Activated gamma-delta T cell (primary cell): ENCODE measurements around the gene PDE4B.
"Not testable (repeated sequence)": the region's sequence is repeated elsewhere in the genome, so short reads cannot be mapped to it uniquely, and the experiment has no call there.

ENCODE experiments used
- DNase-seq: peaks from one replicate; lab custom pipeline; 2025; lab: John Stamatoyannopoulos, UW

The PDE4B gene

DNA sequence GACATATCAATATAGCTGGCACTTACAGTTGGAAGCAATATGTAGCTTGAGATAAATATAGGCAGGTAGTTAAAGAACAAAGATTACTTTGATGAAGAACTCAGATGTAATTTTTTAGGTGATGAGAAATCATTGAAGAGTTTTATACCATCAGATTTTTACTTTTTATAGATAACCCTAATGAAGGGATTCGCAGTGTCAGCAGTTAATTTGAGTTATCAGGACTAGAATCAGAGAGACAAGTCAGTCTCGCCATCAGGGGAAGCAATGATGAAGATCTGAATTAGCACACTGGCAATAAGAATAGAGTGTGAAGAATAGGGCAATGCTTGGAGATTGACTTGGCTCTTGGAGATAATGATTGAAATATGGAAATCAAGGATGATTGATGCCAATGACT is 342.5 kb downstream of the PDE4B start:
- no peak for DNase-seq

- not testable (repeated sequence) for DNase-seq
Observed at GRCh38 chr1:66136423-66136822, 343.7 kb downstream of the PDE4B start.

DNA sequence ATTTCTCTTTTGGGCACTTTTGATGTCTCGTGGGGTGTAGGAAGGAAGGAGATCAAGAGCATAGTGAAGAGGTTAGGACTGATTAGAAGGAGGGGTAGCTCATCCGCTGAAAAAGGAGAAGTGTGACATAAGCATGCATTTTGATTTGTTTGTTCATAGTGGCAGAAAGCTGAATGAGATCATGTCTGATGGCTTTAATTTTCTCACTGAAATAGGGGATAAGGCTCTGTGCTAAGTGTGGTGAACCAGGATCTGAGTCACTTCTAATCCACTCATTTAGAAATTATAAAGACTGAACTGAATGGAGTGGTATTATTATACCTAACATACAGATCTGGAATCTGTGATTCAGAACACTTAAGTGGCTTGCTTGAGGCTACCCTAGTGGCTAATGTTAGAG is 344.5 kb downstream of the PDE4B start:
- DNase-seq = no peak

DNA sequence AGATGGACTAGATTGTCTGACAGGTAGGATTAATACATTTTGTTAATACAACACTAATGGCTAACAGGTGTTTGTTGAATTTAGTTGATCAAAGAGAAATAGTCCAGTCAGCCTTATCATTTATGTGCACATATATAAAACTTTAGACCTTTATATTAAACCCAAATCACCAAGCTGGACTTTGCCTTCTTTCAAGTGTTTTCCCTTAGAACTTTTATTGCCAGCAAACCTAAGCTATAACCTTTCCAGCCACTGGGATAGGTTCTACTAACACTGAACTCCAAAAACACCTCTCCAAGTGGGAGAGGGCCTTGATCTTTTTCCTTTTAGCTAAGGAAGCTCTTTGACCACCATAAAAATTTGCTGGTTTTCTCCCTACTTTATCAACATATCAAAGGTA is 345.9 kb downstream of the PDE4B start:
- DNase-seq = no peak

DNA sequence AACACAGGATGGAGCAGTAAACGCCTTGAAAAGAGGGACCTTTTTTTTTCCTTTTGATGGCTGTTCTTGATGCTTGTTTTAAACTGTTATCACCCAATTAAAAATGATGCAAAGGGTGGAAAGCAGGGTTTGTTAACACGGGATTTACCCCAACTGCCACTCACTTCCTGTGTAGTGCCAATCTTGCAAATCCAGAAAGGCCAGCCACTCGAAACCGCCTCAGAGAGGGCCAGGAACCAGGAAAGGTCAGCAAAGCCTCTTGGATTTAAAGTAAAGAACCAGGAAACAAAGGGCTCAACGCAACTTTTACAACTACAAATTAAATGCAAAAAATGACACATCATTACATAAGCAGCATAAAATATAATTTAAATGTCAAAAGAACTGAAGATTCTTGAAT is 347.4 kb downstream of the PDE4B start:
- DNase-seq = no peak

GRCh38 chr1:66143651-66144050 is 351.0 kb downstream of the PDE4B start:
- DNase-seq = no peak

DNA sequence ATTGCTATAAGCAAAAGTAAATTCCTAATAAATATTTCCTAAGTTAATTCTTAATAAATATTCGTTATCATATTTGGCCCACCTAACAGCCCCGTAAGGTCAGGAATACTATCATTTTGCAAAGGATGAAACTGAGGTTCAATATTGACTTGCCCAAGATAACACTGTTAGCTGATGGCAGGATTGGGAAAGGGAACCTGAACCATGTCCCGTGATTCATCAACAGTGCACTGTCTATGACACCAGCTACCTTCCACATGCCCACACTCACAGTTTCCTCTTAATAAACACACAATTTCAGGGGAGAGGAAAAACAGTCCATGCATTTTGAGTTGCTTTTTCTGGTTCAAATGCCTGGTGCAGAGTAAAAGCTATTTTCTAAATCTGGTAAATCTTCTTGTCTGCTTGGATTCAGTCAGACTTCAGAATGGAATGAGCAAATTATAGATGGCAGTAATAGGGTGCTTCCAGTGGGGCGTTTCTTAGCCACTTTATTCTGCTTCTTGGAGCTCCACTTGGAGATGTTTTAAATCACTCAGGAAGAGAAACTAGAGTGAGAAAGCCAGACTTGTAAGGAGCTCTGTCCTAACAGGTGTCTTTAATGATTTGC is 354.6 kb downstream of the PDE4B start:
- DNase-seq = no peak

GRCh38 chr1:66152034-66152433 is 359.3 kb downstream of the PDE4B start:
- DNase-seq = no peak

GRCh38 chr1:66154394-66154793 is 361.7 kb downstream of the PDE4B start:
- DNase-seq = no peak

- DNase-seq = no peak
Observed at GRCh38 chr1:66156144-66156543, 363.4 kb downstream of the PDE4B start.

DNA sequence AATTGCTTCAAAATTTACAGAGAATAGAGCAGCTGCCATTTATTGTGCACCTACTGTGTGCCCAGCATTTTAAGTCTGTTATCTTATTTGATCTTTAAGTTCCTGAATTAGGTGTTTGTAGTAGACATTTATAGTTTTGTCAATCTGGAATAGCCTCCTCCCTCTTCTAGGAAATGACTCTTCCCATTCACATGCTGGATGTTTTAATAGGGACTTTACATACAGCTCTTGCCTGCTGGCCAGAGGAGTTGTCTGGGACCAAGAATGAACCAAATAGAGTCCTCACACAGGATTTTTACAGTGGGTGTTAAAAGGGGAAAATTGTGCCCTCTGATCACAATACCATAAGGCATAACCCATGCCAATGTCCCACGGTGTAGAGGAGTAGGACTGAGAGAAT is 367.1 kb downstream of the PDE4B start:
- DNase-seq = no peak

DNA sequence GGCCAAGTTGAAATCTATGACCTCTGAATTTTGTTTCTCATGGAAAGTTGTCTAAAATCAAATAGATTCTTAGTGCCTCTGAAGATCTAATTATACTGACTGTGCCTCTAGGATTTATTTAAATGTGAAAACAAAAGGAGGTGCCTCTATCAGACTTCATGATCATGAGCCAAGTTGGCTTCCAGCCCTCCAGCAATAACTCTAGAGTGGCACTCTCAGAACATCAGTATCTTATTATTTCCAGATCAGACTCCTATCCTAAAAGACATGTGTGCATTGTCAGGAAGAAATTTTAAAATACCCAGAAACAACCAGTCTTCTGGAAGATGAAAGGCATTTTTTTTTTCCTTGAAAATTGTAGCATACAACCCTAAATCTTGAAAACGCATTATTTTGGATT is 368.0 kb downstream of the PDE4B start:
- DNase-seq = no peak

GRCh38 chr1:66166753-66167152 is 374.1 kb downstream of the PDE4B start:
- no peak for DNase-seq

DNA sequence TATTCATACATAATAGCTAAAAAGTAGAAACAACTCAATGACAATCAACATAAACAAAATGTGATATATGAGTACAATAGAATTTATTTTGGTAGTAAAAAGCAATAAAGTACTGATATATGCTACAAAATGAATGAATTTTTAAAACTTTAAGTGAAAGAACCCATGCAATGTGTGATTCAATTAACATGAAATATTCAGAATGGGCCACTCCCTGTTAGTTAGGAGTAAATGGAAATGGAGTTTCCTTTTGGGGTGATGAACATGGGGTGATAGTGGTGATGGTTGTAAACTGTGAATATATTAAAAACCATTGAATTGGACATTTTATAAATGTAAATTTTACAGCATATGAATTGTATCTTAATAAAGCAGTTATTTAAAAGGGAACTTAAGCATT is 374.6 kb downstream of the PDE4B start:
- DNase-seq = no peak

GRCh38 chr1:66168467-66168887 is 375.8 kb downstream of the PDE4B start:
- no peak for DNase-seq

DNA sequence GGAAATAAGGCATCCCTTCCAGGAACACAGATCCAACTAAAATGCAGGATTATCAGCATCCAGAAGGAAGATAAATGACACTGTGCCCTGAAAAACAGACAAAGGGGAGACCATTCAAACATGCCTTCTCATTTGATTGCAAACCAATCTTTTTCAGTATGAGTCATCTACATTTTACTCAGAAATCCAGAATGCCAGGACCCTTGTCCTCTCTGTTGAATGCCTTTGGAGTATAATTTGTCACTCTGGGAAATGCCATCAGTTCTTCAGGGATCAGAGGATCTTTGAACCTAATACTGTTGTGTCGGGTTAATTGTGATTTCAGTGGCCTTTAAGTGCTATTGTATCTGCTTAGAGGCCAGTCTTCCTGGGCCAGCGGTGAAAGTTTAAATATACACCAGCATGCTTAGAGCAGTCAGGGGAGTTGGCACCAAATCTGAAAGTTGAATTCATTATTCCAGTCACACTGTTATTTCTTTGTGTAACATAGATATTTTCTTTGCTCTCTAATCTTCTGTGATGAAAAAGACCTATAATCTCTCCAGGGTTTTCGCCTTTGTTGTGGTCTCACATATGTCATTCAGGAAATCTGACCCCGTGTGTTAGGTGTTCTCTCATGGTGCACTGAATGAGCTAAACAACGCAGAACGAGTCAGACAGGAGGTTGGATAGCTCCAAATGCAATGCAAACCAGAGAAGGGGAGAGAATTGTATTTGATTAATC is 376.4 kb downstream of the PDE4B start:
- DNase-seq = no peak

DNA sequence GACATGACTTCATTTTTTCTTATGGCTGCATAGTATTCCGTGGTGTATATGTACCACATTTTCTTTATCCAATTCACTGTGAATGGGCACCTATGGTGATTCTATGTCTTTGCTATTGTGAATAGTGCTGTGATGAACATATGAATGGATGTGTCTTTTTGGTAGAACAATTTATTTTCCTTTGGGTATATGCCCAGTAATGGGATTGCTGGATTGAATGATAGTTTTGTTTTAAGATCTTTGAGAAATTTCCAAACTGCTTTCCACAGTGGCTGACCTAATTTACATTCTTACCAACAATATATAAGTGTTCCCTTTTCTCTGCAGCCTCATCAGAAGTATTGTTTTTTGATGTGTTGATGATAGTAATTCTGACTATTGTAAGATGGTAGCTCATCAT is 379.6 kb downstream of the PDE4B start:
- no peak for DNase-seq

DNA sequence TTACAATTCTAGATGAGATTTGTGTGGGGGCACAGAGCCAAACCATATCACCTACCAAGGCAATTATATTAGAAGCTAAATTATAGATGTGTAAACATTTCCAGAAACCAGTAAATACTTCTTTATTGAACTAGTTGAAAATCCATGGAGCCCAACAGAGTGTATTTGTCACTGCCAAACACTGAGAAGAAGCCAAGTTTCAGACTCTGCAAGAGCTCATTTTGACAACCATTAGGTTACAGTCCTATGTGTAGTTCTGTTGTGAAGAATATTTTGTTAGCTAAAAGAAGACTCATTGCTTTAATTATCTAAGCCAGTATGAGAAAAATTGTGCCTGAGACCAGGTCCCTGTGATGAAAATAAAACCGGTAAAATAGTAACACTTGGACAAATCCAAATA is 382.4 kb downstream of the PDE4B start:
- no peak for DNase-seq

GRCh38 chr1:66175581-66175980 is 382.9 kb downstream of the PDE4B start:
- DNase-seq = no peak

DNA sequence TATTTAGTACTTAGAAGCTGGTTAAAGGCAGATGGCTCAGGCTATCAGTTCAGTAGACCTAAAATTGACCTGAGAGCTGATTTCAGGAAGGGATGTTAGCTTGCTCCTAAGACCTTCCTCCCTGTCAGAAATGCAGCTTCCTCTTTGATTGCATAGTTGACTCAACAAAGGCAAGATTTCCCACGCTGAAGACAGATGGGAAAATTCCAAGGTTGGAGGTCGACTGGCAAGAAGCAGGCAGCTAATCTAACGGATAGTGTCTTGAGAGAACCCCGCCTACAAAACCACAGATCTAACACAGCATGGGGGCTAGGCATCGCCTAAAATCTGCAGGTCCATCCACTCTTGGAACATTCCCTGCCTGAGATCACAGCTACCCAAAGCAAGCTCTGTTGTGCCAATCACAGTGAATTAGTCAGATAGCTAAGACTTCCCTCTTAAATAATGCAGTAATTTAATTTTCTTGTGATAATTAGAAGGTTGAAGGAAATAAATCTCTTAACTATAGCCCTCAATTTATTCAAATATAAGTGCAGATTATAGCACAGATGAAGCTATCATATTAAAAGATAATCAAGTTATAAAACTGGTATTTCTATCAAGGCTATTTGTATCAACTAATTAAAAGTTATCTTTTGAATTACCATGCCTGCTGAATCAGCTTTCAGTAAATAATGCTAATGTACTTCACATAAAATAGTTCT is 383.5 kb downstream of the PDE4B start:
- DNase-seq = no peak

- DNase-seq = no peak
Observed at GRCh38 chr1:66176832-66177231, 384.1 kb downstream of the PDE4B start.

DNA sequence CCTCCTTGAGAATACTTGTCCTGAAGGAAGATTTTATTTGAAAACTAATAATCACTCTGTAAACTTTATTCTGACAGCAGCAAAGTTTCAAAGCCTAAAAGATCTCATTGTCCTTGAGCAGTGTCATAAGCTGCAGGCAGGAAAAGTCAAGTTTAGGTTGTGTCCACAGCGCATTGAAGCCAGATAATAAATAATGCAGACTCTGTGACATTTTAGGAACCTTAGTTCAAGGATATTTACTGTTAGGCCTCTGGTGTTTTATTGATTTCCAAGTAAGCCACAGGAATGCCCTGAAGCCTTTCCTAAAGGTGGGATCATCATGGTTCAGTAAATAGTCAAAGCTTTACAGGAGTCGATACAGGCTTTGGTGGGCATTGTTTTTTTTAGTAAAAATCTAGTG is 384.8 kb downstream of the PDE4B start:
- no peak for DNase-seq

DNA sequence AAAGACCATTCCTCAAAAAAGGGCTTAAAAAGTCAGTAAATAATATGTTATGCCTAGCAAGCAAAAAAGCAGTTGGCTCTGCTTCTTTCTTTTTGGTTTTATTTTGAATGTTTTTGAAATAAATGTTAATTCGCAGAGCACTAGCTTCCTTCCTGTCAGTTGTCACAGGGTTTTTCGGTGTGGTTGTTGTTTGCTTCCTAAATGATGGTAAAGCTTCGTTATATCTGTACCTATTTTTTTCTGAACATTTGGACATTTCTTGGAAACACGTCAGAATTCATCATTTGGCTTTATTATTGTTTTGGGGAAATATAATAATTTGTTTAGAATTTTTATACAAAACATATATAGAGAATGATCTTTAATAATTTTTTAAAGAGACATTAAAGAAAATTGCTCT is 389.3 kb downstream of the PDE4B start:
- DNase-seq = no peak
